Stimulated activated naive CD4-positive, alpha-beta T cell treated with Interleukin-2 at 50 U/mL for 16 hours (primary cell): ENCODE data around the gene NXPH1.

Experiments used
- DNase-seq: peaks from one replicate; lab custom pipeline; 2025; lab: John Stamatoyannopoulos, UW

The NXPH1 gene

DNA sequence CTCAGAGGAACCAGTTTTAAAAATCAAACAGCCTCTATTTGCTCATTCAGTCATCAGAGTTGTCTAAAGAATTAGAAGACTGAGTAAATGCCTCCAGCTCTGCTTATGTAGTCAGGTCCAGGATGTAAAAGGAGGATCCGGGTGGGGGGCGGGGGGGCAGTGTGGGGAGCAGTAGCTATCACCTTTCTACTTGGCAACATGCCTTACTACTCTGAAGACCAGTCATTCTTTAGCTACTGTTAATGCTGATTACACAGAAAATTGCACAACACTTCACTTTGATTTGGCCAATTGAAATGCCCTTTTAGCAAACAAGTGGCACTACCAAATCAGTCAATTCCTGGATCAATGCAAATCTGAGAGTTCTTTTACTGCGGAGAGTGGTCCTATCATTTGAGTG, 164.2 kb downstream of the NXPH1 start:
- no peak for DNase-seq

DNA sequence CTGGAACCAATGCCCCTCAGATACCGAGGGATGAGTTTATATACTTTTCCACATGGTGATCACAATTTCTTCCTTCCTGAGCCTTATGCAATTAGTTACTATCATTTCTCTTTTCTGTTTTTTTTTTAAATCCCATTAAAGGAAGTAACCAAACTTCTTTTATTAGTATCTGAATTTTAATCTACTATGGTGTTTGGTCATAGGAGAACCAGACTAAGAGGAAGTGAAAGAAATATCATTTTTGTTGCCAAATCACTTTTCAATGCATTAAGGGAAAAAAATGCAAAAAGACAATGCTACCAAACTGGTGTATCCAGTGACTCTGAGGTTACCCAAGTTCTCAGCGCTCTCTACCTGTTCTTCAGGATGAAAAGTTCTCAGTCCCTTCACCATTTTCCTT, 167.7 kb downstream of the NXPH1 start:
- no peak for DNase-seq

DNA sequence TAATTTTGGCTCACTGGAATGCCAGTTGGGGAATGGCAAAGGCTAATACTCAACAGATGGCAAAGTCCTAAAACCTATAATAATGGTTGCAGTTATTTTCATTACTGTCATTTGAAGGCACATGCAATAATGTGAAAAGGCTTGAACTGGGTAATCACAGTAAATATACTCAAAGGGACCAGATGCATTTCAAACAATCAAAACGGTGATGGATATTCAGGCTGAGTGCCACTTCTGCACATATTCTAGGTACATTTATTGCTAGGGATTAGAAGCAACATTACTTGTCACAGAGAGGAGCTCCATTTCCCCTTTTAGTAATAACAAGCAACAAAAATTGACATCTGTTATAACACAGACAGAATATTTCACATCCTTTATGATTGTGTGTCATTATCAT, 171.8 kb downstream of the NXPH1 start:
- DNase-seq: no peak

DNA sequence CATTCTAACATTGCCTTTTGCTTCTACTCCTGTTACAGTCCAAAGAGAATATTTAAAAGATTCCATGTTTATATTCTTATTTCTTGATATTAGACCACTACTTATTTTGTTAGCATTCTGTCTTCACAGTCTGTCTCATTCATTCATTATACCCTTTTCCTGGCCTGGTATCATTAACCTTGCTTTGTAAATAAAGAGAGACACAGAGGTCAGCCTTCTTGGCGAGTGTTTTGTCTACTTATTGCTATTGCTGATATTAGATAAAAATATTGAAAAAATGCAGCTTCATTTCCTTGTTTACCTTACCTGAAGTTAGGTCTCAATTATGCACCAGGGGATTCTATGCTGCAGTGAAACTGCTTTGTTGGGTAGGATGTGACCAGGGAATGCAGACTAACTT, 179.2 kb downstream of the NXPH1 start:
- DNase-seq: no peak

DNA sequence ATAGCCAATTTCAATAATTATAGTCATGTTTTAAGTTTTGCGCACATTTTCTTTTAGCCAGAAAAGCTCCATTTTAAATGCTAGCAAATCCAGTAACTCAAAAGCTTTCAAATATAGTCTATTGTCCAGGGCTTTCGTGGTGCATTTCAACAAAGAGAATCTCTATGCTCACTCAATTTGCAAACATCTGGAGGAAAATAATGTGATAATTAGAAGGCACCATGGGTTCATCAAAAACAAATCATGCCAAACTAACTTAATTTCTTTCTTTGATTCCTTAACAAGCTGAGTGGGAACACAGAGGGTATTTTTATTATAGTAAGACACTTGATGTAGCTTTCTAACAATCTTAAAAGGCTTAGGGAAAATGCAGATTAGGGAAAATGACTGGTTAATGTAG, 179.8 kb downstream of the NXPH1 start:
- no peak for DNase-seq

DNA sequence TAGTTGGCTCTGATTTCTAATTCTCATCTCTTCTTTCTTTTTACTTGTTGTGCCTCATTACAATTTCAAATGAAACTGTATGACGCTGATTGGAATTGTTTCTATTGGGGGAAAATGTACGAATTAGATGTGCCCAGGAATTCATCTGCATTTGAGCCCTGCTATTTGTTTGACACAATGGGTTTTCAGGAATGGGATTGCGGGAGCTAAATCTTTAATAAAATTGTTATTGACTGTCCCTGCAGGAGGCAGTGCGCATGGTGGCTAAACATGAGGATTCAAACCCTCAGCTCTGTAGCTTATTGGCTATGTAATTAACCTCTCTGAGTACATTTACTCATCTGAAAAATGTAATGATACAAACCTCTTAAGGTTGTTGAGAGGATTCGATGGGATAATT, 181.6 kb downstream of the NXPH1 start:
- DNase-seq: no peak

DNA sequence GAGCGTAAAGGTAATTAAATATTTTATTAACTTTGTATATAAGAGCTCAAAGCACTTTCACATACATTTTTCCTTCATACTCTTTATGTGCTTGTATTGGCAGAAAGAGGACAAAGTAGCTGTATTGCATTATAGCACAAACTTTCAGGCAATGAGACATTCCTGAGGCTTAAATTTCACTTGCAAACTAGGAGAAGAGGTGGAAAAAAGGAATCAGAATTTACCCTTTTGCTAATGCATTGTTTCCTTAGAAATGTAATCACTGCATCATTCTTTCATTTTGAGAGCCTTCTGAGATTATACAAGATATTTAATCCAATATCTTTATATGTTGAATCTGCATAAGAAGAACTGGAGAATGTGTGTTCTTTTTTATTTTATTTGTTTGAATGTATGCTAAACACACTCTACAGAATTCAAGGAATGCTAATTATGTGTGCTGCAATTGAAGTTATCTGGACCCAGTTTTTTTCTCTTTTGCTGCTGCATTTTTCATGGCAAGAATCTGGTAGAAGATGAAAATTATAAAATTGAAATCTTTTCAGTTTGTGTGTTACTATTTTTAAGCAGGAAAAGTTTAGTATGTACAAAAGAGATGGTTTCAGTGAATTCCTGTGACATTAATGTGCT, 185.1 kb downstream of the NXPH1 start:
- no peak for DNase-seq

DNA sequence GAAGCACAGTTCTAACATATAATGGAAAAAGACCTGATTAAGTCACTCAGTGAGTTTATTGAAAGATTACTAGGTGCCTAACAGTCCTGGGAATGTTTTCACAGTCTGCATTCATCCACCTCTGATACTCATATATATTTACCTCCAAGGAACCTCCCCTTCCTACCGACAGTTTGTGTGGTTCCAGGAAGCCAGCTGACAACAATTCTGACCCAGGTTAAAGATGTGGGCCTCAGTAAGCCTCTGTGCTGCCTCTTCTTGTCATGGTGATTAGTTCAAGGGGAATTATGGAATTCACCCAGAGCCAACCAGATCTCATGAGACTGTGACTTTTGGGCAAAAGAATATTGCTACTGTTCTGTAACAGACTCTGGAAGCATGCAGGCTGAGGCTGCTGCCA, 186.8 kb downstream of the NXPH1 start:
- DNase-seq: no peak

DNA sequence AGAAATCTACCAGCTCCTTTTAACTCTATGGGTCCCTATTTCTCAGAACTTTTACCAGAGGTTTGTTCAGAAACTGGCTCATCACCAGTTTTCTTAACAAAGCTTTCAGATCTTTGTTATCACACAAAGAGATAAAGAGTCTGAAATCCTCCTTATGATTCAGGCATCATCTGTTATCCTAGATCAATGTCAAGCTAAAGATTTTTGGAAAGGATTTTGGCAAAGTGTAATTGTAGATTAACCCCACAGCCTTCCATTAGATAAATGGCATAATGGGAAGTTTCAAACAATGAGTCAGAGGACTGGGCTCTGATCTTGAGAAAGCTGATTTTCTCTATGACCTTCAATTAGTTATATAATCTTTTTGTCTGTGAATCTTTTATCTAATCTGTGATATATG, 192.2 kb downstream of the NXPH1 start:
- no peak for DNase-seq

DNA sequence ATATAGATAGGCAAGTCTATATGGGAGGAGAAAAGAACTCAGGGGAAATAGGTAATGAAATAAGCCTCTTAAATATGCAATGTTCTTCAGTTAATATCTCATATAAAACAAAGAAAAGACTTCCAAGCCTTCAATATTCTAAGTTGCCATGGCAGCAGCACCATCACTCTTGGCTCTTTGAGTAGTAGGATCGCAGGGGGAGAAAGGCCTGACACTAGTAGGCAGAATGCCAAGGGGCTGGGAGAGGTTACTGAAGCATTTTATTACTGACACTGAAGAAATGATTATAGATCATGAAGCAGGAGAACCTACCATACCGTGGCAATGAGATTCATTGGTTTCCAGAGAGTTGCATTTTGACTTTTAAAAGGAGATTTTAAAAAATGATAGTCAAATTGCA, 193.9 kb downstream of the NXPH1 start:
- no peak for DNase-seq

DNA sequence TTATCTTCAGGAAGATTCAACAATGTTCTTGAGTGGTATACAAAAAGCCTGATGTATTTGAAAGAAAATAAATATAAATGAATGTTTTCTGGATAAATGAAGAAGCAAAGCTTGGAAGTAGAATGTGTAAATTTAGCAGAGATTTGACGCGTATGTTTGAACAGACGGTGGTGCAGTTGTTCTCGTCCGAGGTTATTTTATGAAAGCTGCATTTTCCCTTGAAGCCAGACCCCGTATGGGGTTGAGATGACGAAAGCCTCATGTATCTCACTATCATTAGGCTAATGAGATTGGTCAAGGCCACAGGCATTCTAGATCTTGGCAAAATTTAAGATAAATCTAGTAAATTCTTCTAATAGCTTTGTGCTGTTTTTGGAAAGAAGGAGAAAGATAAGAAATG, 195.2 kb downstream of the NXPH1 start:
- no peak for DNase-seq

DNA sequence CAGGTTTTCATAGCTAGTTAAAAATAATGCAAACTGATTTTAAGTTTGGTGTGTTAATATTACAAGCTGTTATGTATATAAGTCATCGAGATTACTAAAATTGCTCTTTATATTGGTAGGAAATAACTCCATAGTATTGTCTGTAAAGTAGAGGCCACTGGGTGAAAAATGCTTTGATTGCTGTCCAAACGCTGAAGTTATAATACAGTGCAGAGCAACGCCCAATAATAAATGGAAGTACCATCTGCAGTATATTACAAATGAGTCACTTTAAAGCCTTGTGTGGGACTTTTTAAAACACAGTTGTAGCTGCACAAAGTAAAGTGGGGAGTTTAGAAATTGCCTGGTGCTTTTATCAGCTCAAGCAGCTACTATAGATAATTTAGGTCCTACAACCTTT, 196.1 kb downstream of the NXPH1 start:
- DNase-seq: no peak

DNA sequence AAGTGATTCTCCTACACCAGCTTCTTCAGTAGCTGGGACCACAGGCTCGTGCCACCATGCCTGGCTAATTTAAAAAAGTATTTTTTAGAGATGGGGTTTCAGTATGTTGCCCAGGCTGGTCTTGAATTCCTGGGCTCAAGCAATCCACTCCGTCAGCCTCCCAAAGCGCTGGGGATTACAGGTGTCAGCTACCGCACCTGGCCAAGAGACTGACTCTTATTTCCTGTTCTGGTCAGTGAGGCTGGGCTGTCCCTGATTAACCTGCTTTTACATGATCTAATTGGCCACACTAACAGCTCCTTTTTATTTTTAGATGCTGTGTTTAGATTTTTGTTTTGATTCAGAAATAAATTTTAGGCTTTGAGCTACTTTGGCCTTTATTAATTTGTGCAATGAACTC, 203.9 kb downstream of the NXPH1 start:
- DNase-seq: no peak

DNA sequence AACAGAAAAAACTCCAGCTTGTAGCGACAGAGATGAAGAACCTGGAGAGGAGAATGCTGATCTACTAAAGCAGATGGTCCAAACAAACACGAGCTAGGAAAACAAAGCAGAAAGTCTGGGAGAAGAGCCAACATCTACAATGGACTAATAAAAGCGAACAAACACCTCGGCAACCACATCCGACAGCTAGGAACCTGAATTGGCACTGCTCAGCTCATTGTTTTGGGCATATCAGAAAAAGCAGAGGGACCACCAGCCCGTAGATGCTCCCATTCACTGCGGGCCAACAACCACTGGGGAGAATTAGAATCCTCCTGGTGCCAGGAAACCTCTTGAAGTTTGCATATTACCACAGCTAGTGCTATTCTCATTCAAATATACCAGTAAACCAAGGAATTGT, 204.7 kb downstream of the NXPH1 start:
- no peak for DNase-seq

DNA sequence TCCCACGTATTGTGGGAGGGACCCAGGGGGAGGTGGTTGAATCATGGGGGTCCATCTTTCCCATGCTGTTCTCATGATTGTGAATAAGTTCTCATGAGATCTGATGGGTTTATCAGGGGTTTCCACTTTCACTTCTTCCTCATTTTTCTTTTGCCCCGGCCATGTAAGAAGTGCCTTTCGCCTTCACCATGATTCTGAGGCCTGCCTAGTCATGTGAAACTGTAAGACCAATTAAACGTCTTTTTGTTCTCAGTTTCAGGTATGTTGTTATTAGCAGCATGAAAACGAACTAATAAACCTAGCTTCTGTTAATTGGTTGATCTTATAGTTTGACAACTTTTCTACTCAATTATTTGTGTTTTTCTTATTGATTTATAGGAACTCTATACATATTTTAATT, 206.3 kb downstream of the NXPH1 start:
- no peak for DNase-seq

DNA sequence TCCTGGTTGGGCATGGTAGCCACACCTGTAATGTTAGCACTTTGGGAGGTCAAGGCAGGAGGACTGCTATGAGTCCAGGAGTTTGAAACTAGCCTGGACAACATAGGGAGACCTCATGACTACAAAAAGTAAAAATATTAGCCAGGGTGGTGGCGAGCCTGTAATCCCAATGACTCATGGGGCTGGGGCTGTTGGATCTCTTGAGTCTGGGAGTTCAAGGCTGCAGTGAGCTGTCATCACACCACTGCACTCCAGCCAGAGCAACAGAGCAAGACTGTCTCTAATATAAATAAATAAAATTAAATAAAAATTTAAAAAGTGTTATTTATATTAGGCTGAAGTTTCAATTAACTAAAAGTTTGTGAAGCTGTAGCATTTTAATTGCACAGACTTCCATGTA, 207.3 kb downstream of the NXPH1 start:
- no peak for DNase-seq

DNA sequence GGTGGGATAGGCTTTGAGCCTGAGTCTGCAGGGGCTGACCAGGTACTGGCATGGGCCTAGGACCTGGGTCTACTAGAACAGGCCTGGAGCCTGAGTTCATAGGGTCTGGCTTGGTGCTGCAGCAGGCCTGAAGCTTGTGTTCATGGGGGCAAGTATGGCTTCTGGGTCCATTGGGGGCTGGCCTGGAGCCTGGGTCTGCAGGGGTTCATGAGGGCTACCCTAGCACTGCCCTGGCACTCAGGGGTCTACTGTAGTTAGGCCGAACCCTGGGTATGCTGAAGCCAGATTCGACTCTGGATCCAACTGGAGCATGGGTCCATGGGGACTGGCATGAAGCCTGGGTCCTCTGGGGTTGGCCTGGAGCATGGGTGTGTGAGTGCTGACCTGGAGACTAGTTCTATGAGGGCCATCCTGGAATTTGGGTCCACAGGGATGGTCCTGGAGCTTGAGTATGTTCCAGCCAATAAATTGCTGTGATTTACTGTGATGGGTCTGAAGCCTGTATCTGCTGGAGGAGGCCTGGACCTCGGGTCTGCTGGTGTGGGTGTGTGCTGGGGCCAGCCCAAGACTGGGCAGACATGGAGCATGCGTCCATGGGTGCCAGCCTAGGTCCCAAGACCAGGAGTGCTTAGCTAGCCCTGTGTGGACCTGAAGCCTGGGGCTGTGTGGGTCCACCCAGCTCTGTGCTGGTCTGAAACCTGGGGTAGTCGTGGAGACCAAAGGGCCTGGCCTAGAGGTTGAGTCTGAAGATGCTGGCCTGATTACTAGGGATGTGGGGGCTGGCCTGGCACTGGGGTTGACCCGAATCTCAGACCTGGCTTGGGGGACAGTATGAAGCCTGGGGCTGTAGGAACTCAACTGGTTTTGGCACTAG, 235.5 kb downstream of the NXPH1 start:
- no peak for DNase-seq

DNA sequence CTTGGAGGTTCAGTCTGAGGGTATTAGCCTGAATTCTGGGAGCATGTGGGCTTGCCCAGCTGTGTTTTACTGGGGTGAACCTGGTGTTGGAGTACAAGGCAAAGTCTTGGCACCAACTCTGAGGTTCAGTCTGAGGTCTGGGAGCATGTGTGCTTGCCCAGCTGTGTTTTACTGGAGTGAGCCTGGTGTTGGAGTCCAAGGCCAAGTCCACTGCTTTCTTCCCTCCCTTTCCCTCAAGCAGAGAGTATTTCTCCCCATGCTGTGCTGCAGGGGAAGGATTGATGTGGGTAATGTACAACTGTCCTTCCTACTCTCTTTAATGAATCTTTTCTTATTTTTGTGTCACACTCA, 236.1 kb downstream of the NXPH1 start:
- DNase-seq: no peak

DNA sequence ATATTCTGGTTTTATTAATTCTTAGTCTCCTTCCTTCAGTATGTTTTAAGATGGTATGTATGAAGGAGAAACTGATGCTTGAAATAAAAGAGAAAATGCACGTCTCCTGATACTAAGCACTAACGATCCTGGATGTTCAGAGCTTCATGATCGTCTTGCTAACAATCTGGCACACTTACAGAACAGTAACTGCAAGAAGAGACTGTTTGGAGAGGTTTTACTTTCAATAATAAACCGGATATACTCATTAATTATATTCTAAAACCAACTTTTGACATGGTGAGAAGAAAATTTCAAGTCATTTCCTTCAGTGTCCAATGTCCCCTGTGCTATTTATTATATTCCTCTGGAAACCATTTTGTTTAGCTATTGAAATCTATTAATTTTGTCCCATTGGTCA, 251.0 kb downstream of the NXPH1 start:
- no peak for DNase-seq

DNA sequence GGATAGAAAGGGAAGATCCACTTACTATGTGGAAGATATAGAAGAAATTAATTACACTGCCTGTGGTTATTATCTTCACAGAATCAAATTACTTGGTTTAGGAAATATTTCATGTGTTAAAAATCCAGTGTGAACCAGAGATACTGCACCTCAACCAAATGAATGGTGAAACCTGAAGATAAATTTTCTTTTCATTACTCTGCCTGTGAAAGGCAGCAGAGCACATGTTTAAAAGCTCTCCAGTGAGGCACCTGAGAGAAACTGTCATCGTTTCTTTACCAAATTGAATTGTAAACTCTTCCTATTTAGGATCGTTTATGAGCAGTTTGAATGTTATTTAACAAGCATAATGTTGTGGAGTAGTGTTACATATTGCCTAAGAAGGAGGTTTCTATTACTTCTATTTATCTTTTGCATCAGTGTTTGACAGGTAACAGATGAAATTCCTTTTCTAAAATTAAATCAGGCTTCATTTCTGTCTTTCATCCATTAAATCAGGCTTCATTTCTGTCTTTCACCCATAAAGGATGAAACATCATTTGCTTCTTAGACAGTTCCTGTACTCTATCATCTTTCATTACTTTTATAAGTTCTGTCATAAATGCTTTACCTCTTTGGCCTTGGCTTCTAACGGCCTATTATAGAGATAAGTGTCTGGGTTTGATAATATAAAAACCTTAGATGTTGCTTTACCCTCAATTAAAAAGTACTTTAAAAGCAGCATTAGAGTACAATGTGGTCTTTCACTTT, 266.6 kb downstream of the NXPH1 start:
- DNase-seq: no peak

DNA sequence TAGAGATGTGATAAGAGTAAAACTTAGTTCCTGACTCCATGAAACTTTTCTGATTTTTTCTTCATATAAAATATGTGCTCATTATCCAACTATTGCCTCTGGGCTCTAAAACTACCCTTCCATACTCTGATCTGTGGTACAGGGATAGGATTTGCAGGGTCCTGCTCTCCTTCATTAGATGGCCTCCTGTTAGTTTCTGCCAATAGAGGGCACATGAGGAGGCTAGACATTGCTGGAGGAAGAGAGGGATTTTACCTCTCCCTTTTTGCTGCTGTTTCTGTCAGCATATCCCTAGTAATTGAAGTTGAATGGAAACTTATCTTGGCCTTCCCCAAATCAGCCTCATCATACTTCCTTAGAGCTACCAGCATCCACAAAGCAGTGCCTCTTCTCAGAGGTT, 269.4 kb downstream of the NXPH1 start:
- DNase-seq: no peak

DNA sequence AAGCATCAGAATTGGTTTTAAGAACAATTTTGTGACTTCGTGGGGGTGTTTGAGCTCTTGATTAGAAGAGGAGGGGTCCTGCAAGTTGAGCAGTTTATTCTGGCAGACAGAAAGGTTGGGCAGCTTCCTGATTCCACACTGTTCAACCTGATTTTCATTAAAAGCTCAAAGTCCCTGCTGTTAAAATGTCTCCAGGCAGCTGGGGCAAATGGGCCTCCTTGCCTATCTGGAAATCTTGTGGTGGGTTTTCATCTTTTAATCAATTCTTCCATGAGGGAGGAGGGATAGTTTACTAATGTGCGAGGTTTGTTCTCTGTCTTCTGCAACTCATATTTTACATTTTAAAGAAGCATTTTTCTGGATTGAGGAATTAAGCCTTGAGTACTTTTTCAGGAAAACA, 276.7 kb downstream of the NXPH1 start:
- DNase-seq: no peak

DNA sequence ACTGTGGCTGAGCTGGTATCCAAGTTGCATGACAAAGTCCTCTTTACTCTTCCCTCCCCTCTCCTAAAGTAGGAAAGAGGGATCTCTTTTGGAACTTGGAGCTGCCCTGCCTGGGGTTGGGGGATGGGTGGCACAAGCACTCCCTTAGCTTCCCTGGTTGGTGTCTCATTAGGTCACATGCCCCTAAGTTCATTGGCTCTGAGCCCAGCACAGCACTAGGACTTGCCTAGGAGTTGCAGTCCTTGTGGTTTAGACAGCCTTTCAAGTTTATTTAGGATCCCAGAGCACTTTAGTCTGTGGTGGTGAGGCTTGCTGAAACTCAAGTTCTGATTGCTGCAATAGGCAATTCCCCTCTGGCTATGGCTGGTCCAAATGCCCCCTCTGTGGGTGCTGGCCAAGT, 281.4 kb downstream of the NXPH1 start:
- DNase-seq: no peak
